HG03439 (cell line): ENCODE measurements around the gene FOXD1.
"Not testable (repeated sequence)": the region's sequence is repeated elsewhere in the genome, so short reads cannot be mapped to it uniquely, and the experiment has no call there.

Experiments
- ATAC-seq: cut with Tn5 transposase; IDR thresholded peaks from one replicate; pipeline ENCODE4 v1.9.1; 2021; ENCODE audit warnings: mild to moderate bottlenecking, moderate library complexity; ENCODE audit not compliant: unreplicated experiment

Gene FOXD1

GRCh38 chr5:73418244-73418691, 30.3 kb downstream of the FOXD1 start:
- no peak for ATAC-seq

- ATAC-seq, result no peak
Observed at GRCh38 chr5:73417303-73418034, 31.1 kb downstream of the FOXD1 start.

- ATAC-seq, result no peak
Observed at GRCh38 chr5:73415617-73416016, 33.0 kb downstream of the FOXD1 start.

GRCh38 chr5:73415171-73415570, 33.4 kb downstream of the FOXD1 start:
- no peak for ATAC-seq

- no peak for ATAC-seq
Observed at GRCh38 chr5:73412597-73412988, 36.0 kb downstream of the FOXD1 start.

- ATAC-seq, result no peak
Observed at GRCh38 chr5:73411936-73412596, 36.5 kb downstream of the FOXD1 start.

GRCh38 chr5:73409927-73410326, 38.6 kb downstream of the FOXD1 start:
- ATAC-seq, result not testable (repeated sequence)

GRCh38 chr5:73405691-73406090, 42.9 kb downstream of the FOXD1 start:
- ATAC-seq, result no peak

- ATAC-seq, result no peak
Observed at GRCh38 chr5:73399775-73400174, 48.8 kb downstream of the FOXD1 start.
